Hippocampal formation (tissue), 2 donors: ENCODE measurements around the gene EP400.

Experiments
- DNase-seq, 2 donors: peaks; one replicate each; lab custom pipeline; 2025; lab: John Stamatoyannopoulos, UW

Gene EP400

GRCh38 chr12:131912518-131913274, 37.0 kb upstream of the EP400 start:
- no peak for DNase-seq

- DNase-seq: no peak
These were observed 36.1 kb upstream of the EP400 start for GRCh38 chr12:131913666-131914065.

GRCh38 chr12:131914179-131914702, 35.5 kb upstream of the EP400 start:
- no peak for DNase-seq

GRCh38 chr12:131915000-131915689, 34.6 kb upstream of the EP400 start:
- no peak for DNase-seq

GRCh38 chr12:131915823-131916222, 33.9 kb upstream of the EP400 start:
- no peak for DNase-seq

GRCh38 chr12:131916306-131917138, 33.2 kb upstream of the EP400 start:
- no peak for DNase-seq

GRCh38 chr12:131917139-131917710, 32.5 kb upstream of the EP400 start:
- no peak for DNase-seq

- DNase-seq: no peak
These were observed 31.9 kb upstream of the EP400 start for GRCh38 chr12:131917711-131918306.

GRCh38 chr12:131918311-131919050, 31.3 kb upstream of the EP400 start:
- DNase-seq: no peak

GRCh38 chr12:131919051-131919347, 30.7 kb upstream of the EP400 start:
- no peak for DNase-seq

GRCh38 chr12:131919366-131920156, 30.2 kb upstream of the EP400 start:
- DNase-seq: no peak

GRCh38 chr12:131920157-131920508, 29.6 kb upstream of the EP400 start:
- no peak for DNase-seq

GRCh38 chr12:131920902-131921840, 28.6 kb upstream of the EP400 start:
- DNase-seq: no peak

- no peak for DNase-seq
These were observed 27.6 kb upstream of the EP400 start for GRCh38 chr12:131921866-131922769.

GRCh38 chr12:131922772-131923171, 27.0 kb upstream of the EP400 start:
- DNase-seq: no peak

GRCh38 chr12:131923260-131923659, 26.5 kb upstream of the EP400 start:
- no peak for DNase-seq

GRCh38 chr12:131927110-131928079, 22.3 kb upstream of the EP400 start:
- no peak for DNase-seq
